ENCODE data around the gene YPEL3.

GRCh38 chr16:30085820-30086219 is 10.2 kb downstream of the YPEL3 start:
- TF ChIP-seq CTCF (conservative IDR thresholded peaks at IDR 0.05 in 1 of 2, IDR thresholded peaks at IDR 0.05 in 1 of 2; ENCODE audit: extremely low read depth in 1 of 2, insufficient read depth in 1 of 2, low read depth in 1 of 2, low read length in 2 of 2) (no peak), EZH2 (IDR thresholded peaks at IDR 0.05; ENCODE audit: borderline replicate concordance, low read length) (no peak)
